Adrenal gland (tissue), 5 donors: ENCODE results near the gene CDKAL1.

Experiments used
- POLR2A ChIP-seq, 2 donors: fragments of 450-650 bp; IDR thresholded peaks; one replicate each; pipeline ENCODE4 v1.6.1; 2017; ENCODE audit warnings: antibody characterized with exemption in 2 of 2, mild to moderate bottlenecking in 2 of 2, moderate library complexity in 1 of 2
- TF ChIP-seq, protein P1 (sequence below), 6 experiments: fragments of 450-650 bp in 4 of 6; fragments of 200-600 bp in 2 of 6; sonication (generic) in 1 of 6; IDR thresholded peaks; 1 replicate in 5 of 6; 2 replicates in 1 of 6; pipeline versions ENCODE4 v1.5.1 to v1.8.0; 2016 to 2021; ENCODE audit warnings: antibody characterized with exemption in 6 of 6, mild to moderate bottlenecking in 2 of 6, moderate library complexity in 1 of 6
- donor health status: DM: no; HTN: no; CAD: no.

DNA sequence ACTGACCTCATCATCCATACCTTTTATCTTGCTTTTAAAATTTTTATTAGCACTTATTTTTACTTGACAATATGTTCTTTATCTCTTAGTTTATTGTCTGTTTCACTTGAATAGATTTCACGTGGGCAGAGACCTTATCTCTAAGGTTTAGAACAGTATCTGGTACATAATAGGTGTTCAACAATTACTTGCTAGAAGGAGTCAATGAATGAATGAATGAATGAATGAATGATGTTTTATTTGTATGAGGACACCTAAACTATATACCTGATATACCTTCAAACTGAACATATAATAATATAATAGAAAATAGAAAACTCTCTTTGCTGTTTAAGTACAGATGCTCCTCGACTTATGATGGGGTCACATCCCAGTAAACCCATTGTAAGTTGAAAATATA lies 412.6 kb downstream of the CDKAL1 start:
- TF ChIP-seq, protein P1, sequence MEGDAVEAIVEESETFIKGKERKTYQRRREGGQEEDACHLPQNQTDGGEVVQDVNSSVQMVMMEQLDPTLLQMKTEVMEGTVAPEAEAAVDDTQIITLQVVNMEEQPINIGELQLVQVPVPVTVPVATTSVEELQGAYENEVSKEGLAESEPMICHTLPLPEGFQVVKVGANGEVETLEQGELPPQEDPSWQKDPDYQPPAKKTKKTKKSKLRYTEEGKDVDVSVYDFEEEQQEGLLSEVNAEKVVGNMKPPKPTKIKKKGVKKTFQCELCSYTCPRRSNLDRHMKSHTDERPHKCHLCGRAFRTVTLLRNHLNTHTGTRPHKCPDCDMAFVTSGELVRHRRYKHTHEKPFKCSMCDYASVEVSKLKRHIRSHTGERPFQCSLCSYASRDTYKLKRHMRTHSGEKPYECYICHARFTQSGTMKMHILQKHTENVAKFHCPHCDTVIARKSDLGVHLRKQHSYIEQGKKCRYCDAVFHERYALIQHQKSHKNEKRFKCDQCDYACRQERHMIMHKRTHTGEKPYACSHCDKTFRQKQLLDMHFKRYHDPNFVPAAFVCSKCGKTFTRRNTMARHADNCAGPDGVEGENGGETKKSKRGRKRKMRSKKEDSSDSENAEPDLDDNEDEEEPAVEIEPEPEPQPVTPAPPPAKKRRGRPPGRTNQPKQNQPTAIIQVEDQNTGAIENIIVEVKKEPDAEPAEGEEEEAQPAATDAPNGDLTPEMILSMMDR (IDR thresholded peaks at IDR 0.05) = no peak
- TF ChIP-seq POLR2A (IDR thresholded peaks at IDR 0.05) = no peak
